Heart left ventricle (tissue), 16 donors: ENCODE data around the gene ERLIN1. TPM values are rescaled to one million over a fixed set of nuclear protein-coding genes. Genes with fewer than 3 reads are reported as not detected.

Experiments used
- ATAC-seq, 4 donors: fragments of 200-7000 bp; cut with Tn5 transposase; one replicate each; pipeline ENCODE4 v1.9.1; 2020 to 2022; ENCODE audit warnings: moderate library complexity in 4 of 4, mild to moderate bottlenecking in 3 of 4, moderate number of reproducible peaks in 1 of 4
- DNase-seq, 5 donors: peaks; one replicate each; pipeline ENCODE4 v3.0.0-alpha.2; 2020
- H3K27ac ChIP-seq, 12 donors: fragments of 200-600 bp; sonication (generic) in 4 of 12; one replicate each; pipeline versions ENCODE4 v1.5.0 to v1.8.0; 2016 to 2022; ENCODE audit warnings: mild to moderate bottlenecking in 2 of 12
- H3K27me3 ChIP-seq, 9 donors: fragments of 200-600 bp; sonication (generic) in 2 of 9; one replicate each; pipeline versions ENCODE4 v1.5.1 to v1.8.0; 2016 to 2022; ENCODE audit warnings: mild to moderate bottlenecking in 3 of 9
- H3K36me3 ChIP-seq, 9 donors: fragments of 200-600 bp; sonication (generic) in 2 of 9; one replicate each; pipeline versions ENCODE4 v1.5.0 to v1.8.0; 2018 to 2022; ENCODE audit warnings: mild to moderate bottlenecking in 2 of 9
- H3K4me1 ChIP-seq, 12 donors: fragments of 200-600 bp; sonication (generic) in 4 of 12; one replicate each; pipeline versions ENCODE4 v1.5.0 to v1.8.0; 2016 to 2022; ENCODE audit warnings: mild to moderate bottlenecking in 3 of 12
- H3K4me3 ChIP-seq, 12 donors: fragments of 200-600 bp; sonication (generic) in 4 of 12; one replicate each; pipeline versions ENCODE4 v1.5.0 to v1.8.0; 2017 to 2022; ENCODE audit warnings: mild to moderate bottlenecking in 9 of 12, moderate library complexity in 4 of 12
- H3K9me3 ChIP-seq, 12 donors: fragments of 200-600 bp; sonication (generic) in 4 of 12; one replicate each; pipeline versions ENCODE4 v1.5.0 to v1.8.0; 2016 to 2022; ENCODE audit warnings: mild to moderate bottlenecking in 1 of 12
- CTCF ChIP-seq, 12 donors: fragments of 200-600 bp; sonication (generic) in 4 of 12; IDR thresholded peaks; one replicate each; pipeline versions ENCODE4 v1.5.0 to v1.8.0; 2018 to 2022; ENCODE audit warnings: antibody characterized with exemption in 12 of 12, mild to moderate bottlenecking in 5 of 12
- POLR2A ChIP-seq, 2 donors: fragments of 450-650 bp; IDR thresholded peaks; one replicate each; pipeline ENCODE4 v1.6.1; 2017; ENCODE audit warnings: antibody characterized with exemption in 2 of 2, mild to moderate bottlenecking in 2 of 2, moderate library complexity in 2 of 2
- WGBS, 4 donors: extraction: QIAGEN DNeasy Blood & Tissue Kit in 2 of 4; methylation state at CpG; one replicate each; pipeline versions ENCODE4 v1.1.5 to v1.1.7; 2013 to 2018; 5-methylcytosine and 5-hydroxymethylcytosine counted together
- intact Hi-C, 10 donors: fragments of 100-400 bp; cut with DNase I; formaldehyde crosslinking; loops; one replicate each; pipeline versions ENCODE4 v1.11.1 to v1.14.2; 2022
- polyA plus RNA-seq, 2 donors: library from polyadenylated mRNA; stranded (reverse); fragments of 200-250 nt; gene quantifications; one replicate each; pipeline ENCODE4 v1.2.3, GENCODE V29; 2013
- total RNA-seq, 9 donors: library from RNA; depleted of rRNA in 2 of 9; stranded (reverse); fragments of >200 nt in 2 of 9; fragmentation: NEBNext Ultra II Directional in 3 of 9; extraction: Animal tissue kit (Norgen Biotek cat#: 25700) in 3 of 9; gene quantifications; one replicate each; pipeline versions ENCODE4 v1.1.0 to v1.2.4, GENCODE V29; 2016 to 2023
- donor health status: ischemic (EF 13 %, LVEDD 7.1; RV severe dilation, severe dysfunction).
- donor health status: healthy with polysubstance abuse.
- donor health status: DM: no; HTN: yes; CAD: no.
- donor health status: DM: no; HTN: no; CAD: no.
- donor health status: ischemic (EF 25% LVEDD 6.9; RV normal size, moderate dysfunction).
- donor health status: ischemic (EF 25% LVEDD 5.7; RV mildly dilated, moderate dysfunction).
- donor health status: healthy.
- donor health status: DM: yes; HTN: yes; CAD: no.
- donor health status: ischemic (EF 35%, LVEDD 5.7; RV mildly dilated, moderate dysfunction).
- donor health status: nonischemic (EF 11% LVEDD 7.7; RV severe dilation, severe dysfunction).
- donor health status: DM: yes; HTN: yes; CAD: no.
- donor health status: PGD.
- donor health status: ischemic (EF 29% LVEDD 5.4; RV normal size, mild dysfunction).
- donor health status: nonischemic (EF 23%, LVEDD 6.1; RV moderate dilation, normal function).

ERLIN1 gene
- total and polyA plus RNA-seq, 11 donors, result 1.9 to 16.5 (median 7.0) TPM

DNA sequence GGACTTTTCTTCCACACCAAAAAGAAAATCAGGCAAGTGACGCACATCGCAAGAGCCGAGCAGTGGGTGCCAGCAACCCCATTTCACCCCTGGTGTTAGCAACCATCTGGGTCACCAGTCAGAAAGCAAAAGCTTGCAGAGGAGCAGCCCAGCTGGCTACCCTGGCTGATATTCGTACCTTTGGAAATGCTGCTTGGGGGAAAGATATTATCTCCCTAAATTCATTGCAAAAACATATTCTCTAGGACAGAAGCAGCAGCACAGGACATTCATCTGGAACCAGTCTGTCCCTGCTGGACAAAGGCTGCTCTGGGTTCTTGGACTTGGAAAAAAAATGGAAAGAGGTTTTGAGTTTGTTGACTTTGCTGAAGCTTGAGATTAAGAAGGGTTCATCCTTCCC, 45.8 kb downstream of the ERLIN1 start:
- Histone ChIP-seq H3K4me1 (no peaks in the 10 kb centered on the region), H3K4me3 (no peak overlapping the region), H3K27ac (no peak overlapping the region), H3K9me3 (peaks cover 0 to 6% (median 0%) of the 10 kb centered on the region in 12 donors), H3K36me3 (no peaks in the 10 kb centered on the region), H3K27me3 (peaks cover 0 to 6% (median 0%) of the 10 kb centered on the region in 9 donors)
- DNase-seq (no peak), ATAC-seq (no peak)
- 83 to 86% (median 83%) methylated on average over 4 of the region's 4 CpGs for WGBS, 4 donors
- TF ChIP-seq CTCF (IDR thresholded peaks at IDR 0.05) (no peak), POLR2A (IDR thresholded peaks at IDR 0.05) (no peak)
- intact Hi-C loops, result no loop called here

DNA sequence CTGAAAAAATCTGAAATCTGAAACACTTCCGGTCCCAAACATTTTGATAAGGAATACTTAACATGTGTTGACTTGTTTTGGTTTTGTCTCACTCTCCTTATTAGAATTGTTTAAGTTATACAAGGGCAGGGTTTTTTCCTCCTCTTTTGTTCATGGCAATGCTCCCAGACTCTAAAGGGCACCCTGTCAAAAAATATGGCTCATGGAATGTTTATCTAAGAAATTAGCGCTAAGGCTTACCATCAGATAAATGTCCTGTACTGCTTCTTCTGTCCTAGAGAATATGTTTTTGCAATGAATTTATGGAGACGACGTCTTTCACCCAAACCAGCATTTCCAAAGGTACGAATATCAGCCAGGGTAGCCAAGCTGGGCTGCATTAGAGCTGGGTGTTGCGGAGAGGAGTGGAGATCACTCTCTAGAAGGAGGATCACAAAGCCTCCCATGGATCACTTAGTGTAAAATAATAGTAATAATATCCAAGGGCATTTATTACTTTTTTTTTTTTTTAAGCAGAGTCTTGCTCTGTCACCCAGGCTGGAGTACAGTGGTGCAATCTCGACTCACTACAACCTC, 46.8 kb downstream of the ERLIN1 start:
- no peaks in the 10 kb centered on the region for H3K4me1 ChIP-seq
- DNase-seq (no peak), ATAC-seq (no peak)
- H3K36me3 ChIP-seq, result no peaks in the 10 kb centered on the region
- peaks cover 0 to 6% (median 0%) of the 10 kb centered on the region in 9 donors for H3K27me3 ChIP-seq
- H3K4me3 ChIP-seq, result no peak overlapping the region
- no peak overlapping the region for H3K27ac ChIP-seq
- TF ChIP-seq CTCF (IDR thresholded peaks at IDR 0.05) (no peak), POLR2A (IDR thresholded peaks at IDR 0.05) (no peak)
- intact Hi-C loops, result no loop called here
- H3K9me3 ChIP-seq, result peaks cover 0 to 12% (median 0%) of the 10 kb centered on the region in 12 donors
- 72 to 84% (median 79%) methylated on average over 7 of the region's 7 CpGs for WGBS, 4 donors

DNA sequence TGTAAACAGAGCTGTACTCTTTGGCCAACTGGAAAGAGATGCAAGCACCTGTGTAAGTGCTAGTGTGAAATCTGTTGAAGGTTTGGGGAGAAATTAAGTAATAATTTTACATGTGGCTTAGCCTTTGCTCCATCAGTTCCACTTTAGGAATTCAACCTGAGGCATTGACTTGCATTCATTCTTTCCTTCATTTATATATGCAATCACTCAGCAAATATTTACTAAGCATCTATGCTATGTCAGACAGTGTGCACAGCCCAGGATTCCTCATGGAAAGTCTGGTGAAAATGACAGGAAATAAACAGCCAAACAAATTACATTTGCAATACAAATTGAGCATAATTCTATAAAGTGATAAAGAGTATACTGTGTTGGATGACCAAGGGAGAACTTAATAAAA, 50.3 kb downstream of the ERLIN1 start:
- Histone ChIP-seq H3K27me3 (peaks cover 0 to 6% (median 0%) of the 10 kb centered on the region in 9 donors), H3K9me3 (peaks cover 0 to 12% (median 0%) of the 10 kb centered on the region in 12 donors), H3K4me1 (no peaks in the 10 kb centered on the region), H3K4me3 (no peak overlapping the region), H3K27ac (no peak overlapping the region), H3K36me3 (no peaks in the 10 kb centered on the region)
- TF ChIP-seq POLR2A (IDR thresholded peaks at IDR 0.05), result no peak
- TF ChIP-seq CTCF (IDR thresholded peaks at IDR 0.05), result no peak
- intact Hi-C loops, result no loop called here
- DNase-seq (no peak), ATAC-seq (no peak)

DNA sequence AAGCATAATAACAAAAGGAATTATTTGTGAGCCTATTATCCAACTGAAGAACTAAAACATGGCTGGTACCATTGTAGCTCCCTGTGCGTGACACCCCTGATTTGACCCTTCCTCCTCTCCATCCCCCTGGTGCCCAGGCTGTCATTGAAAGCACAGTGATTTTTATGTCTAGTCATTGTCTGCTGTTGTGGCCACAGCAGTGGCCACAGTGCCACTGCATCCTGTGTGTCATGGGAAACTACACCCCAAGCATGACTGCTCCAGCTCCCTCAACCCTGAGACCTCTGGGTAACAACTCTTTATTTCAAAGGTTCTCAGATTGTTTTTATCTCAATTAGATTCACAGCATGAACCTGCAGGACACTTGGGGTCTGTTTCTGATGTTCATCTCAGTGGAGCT, 52.0 kb downstream of the ERLIN1 start:
- H3K36me3 ChIP-seq, result no peaks in the 10 kb centered on the region
- 93 to 100% (median 97%) methylated on average over 1 of the region's 1 CpG for WGBS, 4 donors
- intact Hi-C loops, result no loop called here

More for the DNA sequence above, 52.0 kb downstream of the ERLIN1 start:
- DNase-seq (no peak), ATAC-seq (no peak)
- peaks cover 0 to 12% (median 0%) of the 10 kb centered on the region in 12 donors for H3K9me3 ChIP-seq
- H3K27me3 ChIP-seq, result peaks cover 0 to 6% (median 0%) of the 10 kb centered on the region in 9 donors
- TF ChIP-seq POLR2A (IDR thresholded peaks at IDR 0.05) (no peak), CTCF (IDR thresholded peaks at IDR 0.05) (no peak)
- no peak overlapping the region for H3K4me3 ChIP-seq
- H3K4me1 ChIP-seq, result no peaks in the 10 kb centered on the region
- H3K27ac ChIP-seq, result no peak overlapping the region
